DND-41 (cell line): Measurements from ENCODE around the gene CCDC83.

Experiments
- CTCF ChIP-seq: IDR thresholded peaks from 2 replicates; pipeline ENCODE4 v1.5.1; 2012; ENCODE audit warnings: borderline replicate concordance, low read length, moderate library complexity, mild to moderate bottlenecking; ENCODE audit not compliant: poor library complexity, severe bottlenecking; ENCODE audit errors: extremely low read depth
- EZH2 ChIP-seq: IDR thresholded peaks from 3 replicates; pipeline ENCODE4 v1.6.1; 2012; ENCODE audit warnings: borderline replicate concordance, low read depth, mild to moderate bottlenecking, moderate library complexity, low read length, inconsistent platforms; ENCODE audit not compliant: severe bottlenecking

DNA sequence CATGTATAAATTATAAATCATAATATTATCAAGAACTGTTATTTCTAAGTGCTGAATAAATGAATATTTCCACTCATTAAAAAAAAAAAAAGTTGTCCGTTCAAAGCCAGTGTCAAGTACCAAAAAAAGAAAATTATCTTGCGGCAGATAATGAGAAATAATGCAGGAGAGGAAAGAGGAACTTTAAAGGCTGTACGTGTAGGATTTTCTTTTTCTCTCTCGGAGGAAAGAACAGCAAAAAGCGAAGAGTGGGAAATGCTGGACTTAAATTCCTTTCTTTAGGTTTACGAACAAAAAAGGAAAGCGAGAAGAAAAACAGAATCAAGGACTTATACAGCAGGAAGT lies 999 bp upstream of the CCDC83 start:
- TF ChIP-seq CTCF (no peak), EZH2 (no peak)
